Measurements from ENCODE around the gene ERBB4. TPM values are rescaled to one million over a fixed set of nuclear protein-coding genes. Genes with fewer than 3 reads are reported as not detected.
"Not testable (repeated sequence)": the region's sequence is repeated elsewhere in the genome, so short reads cannot be mapped to it uniquely, and the experiment has no call there.

ERBB4 gene
- total RNA-seq, 4 donors from 2014 or later, result 0.16 to 12.7 (median 0.27) TPM; not detected in 1

DNA sequence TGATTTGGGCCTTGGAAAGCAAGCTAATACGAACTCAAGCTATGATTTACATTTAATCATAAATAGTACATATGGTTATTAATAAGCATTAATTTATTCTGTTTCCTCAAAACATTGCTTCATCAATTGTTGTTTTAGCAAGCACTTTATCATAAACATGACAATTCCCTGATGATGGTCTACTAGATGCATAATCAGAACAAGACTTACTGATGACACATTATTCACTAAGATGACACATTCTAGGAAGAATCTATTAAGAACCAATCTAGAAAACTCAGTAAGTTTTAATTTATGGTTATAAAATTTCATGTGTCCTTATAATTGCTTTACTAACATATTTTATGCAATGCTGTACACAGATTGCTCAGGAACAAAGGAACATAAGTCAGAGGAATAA lies 815.2 kb downstream of the ERBB4 start:
- no peak for DNase-seq
- TF ChIP-seq, protein P1, sequence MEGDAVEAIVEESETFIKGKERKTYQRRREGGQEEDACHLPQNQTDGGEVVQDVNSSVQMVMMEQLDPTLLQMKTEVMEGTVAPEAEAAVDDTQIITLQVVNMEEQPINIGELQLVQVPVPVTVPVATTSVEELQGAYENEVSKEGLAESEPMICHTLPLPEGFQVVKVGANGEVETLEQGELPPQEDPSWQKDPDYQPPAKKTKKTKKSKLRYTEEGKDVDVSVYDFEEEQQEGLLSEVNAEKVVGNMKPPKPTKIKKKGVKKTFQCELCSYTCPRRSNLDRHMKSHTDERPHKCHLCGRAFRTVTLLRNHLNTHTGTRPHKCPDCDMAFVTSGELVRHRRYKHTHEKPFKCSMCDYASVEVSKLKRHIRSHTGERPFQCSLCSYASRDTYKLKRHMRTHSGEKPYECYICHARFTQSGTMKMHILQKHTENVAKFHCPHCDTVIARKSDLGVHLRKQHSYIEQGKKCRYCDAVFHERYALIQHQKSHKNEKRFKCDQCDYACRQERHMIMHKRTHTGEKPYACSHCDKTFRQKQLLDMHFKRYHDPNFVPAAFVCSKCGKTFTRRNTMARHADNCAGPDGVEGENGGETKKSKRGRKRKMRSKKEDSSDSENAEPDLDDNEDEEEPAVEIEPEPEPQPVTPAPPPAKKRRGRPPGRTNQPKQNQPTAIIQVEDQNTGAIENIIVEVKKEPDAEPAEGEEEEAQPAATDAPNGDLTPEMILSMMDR (IDR thresholded peaks at IDR 0.05), result no peak
- TF ChIP-seq POLR2AphosphoS5 (IDR thresholded peaks at IDR 0.05), result no peak
- no peak for TF ChIP-seq EP300 (IDR thresholded peaks at IDR 0.05; ENCODE audit: low read depth)
- no peak for TF ChIP-seq POLR2A (IDR thresholded peaks at IDR 0.05)
- intact Hi-C loops (cut with DNase I; ENCODE audit: low total_unique reads) (no loop called here), in situ Hi-C loops (cut with MboI; ENCODE audit: low pct_ligation_motif_present in 1 of 4, low pct_unique_long_range_greater_than_20kb in 1 of 4, low sequenced_read_pairs in 3 of 4) (no loop called here)
- H3K4me1 ChIP-seq, result no peaks in the 10 kb centered on the region
- no peaks in the 10 kb centered on the region for H3K36me3 ChIP-seq
- H3K9me3 ChIP-seq, result no peaks in the 10 kb centered on the region
- no peak overlapping the region for H3K27ac ChIP-seq
- H3K27me3 ChIP-seq, result no peaks in the 10 kb centered on the region
- no peak overlapping the region for H3K4me3 ChIP-seq
- WGBS, 2 donors (ENCODE audit: low coverage in 1 of 2), result 76 to 86% methylated on average over 1 of the region's 1 CpG

DNA sequence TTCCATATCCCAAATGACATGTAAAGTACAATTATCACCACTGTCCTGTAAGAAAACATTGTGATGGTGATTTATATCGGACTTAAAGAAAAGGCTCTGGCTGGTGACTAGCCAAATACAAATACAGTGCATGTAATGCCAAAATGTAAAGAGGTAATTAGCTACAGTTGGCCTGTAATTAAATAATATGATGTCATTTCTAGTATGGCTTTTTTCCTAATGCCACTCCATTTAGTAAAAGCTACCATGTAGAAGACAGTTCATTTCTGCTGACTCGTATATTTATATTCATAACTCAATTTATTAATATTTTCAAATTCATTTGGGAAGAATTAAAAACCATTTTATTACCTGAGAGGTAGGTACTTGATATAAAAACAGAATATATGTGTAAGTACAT lies 815.7 kb downstream of the ERBB4 start:
- TF ChIP-seq EP300 (IDR thresholded peaks at IDR 0.05; ENCODE audit: low read depth) (no peak), POLR2A (IDR thresholded peaks at IDR 0.05) (no peak), POLR2AphosphoS5 (IDR thresholded peaks at IDR 0.05) (no peak)
- TF ChIP-seq, protein P1 (IDR thresholded peaks at IDR 0.05), result no peak
- intact Hi-C loops (cut with DNase I; ENCODE audit: low total_unique reads) (no loop called here), in situ Hi-C loops (cut with MboI; ENCODE audit: low pct_ligation_motif_present in 1 of 4, low pct_unique_long_range_greater_than_20kb in 1 of 4, low sequenced_read_pairs in 3 of 4) (no loop called here)
- H3K27ac ChIP-seq, result no peak overlapping the region
- H3K9me3 ChIP-seq, result no peaks in the 10 kb centered on the region
- no peak overlapping the region for H3K4me3 ChIP-seq
- DNase-seq, result no peak
- H3K4me1 ChIP-seq, result no peaks in the 10 kb centered on the region
- no peaks in the 10 kb centered on the region for H3K27me3 ChIP-seq
- 87 to 90% methylated on average over 2 of the region's 2 CpGs for WGBS, 2 donors (ENCODE audit: low coverage in 1 of 2)
- H3K36me3 ChIP-seq, result no peaks in the 10 kb centered on the region

DNA sequence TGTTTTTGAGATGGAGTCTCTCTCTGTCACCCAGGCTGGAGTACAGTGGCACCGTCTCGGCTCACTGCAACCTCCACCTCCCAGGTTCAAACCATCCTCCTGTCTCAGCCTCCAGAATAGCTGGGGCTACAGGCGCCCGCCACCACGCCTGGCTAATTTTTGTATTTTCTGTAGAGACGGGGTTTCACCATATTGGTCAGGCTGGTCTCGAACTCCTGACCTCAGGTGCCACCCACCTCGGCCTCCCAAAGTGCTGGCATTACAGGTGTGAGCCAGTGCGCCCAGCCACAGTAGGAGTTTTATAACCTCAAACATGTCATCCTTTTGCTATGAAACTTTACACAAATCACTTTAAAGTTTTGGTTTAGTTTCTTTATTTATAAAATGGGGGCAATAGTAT lies 816.7 kb downstream of the ERBB4 start:
- H3K4me3 ChIP-seq; in situ Hi-C loops (cut with MboI; ENCODE audit: low pct_ligation_motif_present in 1 of 4, low pct_unique_long_range_greater_than_20kb in 1 of 4, low sequenced_read_pairs in 3 of 4); H3K27me3 ChIP-seq; H3K27ac ChIP-seq; H3K4me1 ChIP-seq; H3K36me3 ChIP-seq; DNase-seq; intact Hi-C loops (cut with DNase I; ENCODE audit: low total_unique reads); H3K9me3 ChIP-seq: not testable (repeated sequence)
- 87 to 100% methylated on average over 2 to 9 of the region's 9 CpGs for WGBS, 2 donors (ENCODE audit: low coverage in 1 of 2)

DNA sequence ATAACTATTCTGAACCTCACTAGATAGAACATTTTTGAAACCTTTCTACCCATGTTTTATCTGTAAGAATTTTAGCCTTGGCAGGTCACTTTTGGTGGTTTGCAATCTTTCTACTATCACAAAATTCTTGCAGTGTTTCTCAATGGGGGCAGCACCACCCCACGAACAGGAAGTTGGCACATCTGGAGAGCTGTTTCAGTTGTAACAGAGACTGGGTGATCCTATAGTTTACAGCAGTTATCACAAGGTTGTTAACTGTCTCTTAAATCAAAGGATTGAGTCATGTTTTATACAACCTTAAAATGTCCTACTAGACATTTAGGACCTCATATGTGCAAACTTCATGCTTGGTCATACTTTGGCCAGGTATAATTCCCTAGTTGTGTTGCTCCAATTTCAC lies 829.2 kb downstream of the ERBB4 start:
- in situ Hi-C loops (cut with MboI; ENCODE audit: low pct_ligation_motif_present in 1 of 4, low pct_unique_long_range_greater_than_20kb in 1 of 4, low sequenced_read_pairs in 3 of 4) (no loop called here), intact Hi-C loops (cut with DNase I; ENCODE audit: low total_unique reads) (no loop called here)

DNA sequence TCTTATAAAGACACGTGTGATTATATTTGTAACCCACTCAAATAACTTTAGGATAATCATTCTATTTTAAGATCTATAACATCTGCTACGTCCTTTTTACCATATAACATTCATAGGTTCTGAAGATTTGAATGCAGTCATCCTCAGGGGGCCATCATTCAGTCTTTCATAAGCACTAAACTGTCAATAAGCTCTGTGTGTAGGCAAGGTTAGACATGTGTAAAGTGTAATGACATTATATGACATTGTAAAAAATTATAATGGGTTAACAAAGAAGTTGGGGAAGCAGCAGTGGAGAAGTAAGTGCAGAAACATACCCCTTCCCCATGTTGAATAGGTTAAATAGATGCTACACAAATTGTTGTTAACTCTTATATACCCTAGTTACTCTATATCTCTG lies 845.9 kb downstream of the ERBB4 start:
- TF ChIP-seq, protein P1 (IDR thresholded peaks at IDR 0.05), result no peak
- H3K36me3 ChIP-seq, result no peaks in the 10 kb centered on the region
- in situ Hi-C loops (cut with MboI; ENCODE audit: low pct_ligation_motif_present in 1 of 4, low pct_unique_long_range_greater_than_20kb in 1 of 4, low sequenced_read_pairs in 3 of 4), result no loop called here
- DNase-seq, result no peak
- no peak overlapping the region for H3K27ac ChIP-seq
- H3K9me3 ChIP-seq, result no peaks in the 10 kb centered on the region
- no peaks in the 10 kb centered on the region for H3K27me3 ChIP-seq
- 60 to 69% methylated on average over 2 of the region's 2 CpGs for WGBS, 2 donors (ENCODE audit: low coverage in 1 of 2)
- no peaks in the 10 kb centered on the region for H3K4me1 ChIP-seq
- intact Hi-C loops (cut with DNase I; ENCODE audit: low total_unique reads), result no loop called here
- no peak overlapping the region for H3K4me3 ChIP-seq

More for the DNA sequence above, 829.2 kb downstream of the ERBB4 start:
- Histone ChIP-seq H3K4me1 (no peaks in the 10 kb centered on the region), H3K27ac (no peak overlapping the region), H3K9me3 (no peaks in the 10 kb centered on the region), H3K27me3 (no peaks in the 10 kb centered on the region), H3K36me3 (no peaks in the 10 kb centered on the region), H3K4me3 (no peak overlapping the region)
- TF ChIP-seq EP300 (IDR thresholded peaks at IDR 0.05; ENCODE audit: low read depth) (no peak), POLR2AphosphoS5 (IDR thresholded peaks at IDR 0.05) (no peak), POLR2A (IDR thresholded peaks at IDR 0.05) (no peak)
- TF ChIP-seq, protein P1 (IDR thresholded peaks at IDR 0.05), result no peak
- WGBS, 2 donors (ENCODE audit: low coverage in 1 of 2), result 4 to 20% methylated on average over 1 of the region's 1 CpG
- no peak for DNase-seq

Data from transverse colon (tissue), 4 donors.